ENCODE results near the gene HSPG2.

Gene HSPG2

GRCh38 chr1:21879928-21880618, 57.0 kb downstream of the HSPG2 start:
- no peak for DNase-seq (ENCODE audit: low spot score)

- no peak for DNase-seq (ENCODE audit: low spot score)
Observed at GRCh38 chr1:21878840-21879478, 58.2 kb downstream of the HSPG2 start.

- no peak for DNase-seq (ENCODE audit: low spot score)
Observed at GRCh38 chr1:21878009-21878773, 58.9 kb downstream of the HSPG2 start.

GRCh38 chr1:21876267-21876666, 60.8 kb downstream of the HSPG2 start:
- DNase-seq (ENCODE audit: low spot score): no peak

- no peak for DNase-seq (ENCODE audit: low spot score)
Observed at GRCh38 chr1:21875621-21876063, 61.5 kb downstream of the HSPG2 start.

GRCh38 chr1:21874778-21875547, 62.1 kb downstream of the HSPG2 start:
- no peak for DNase-seq (ENCODE audit: low spot score)

- no peak for DNase-seq (ENCODE audit: low spot score)
Observed at GRCh38 chr1:21874328-21874727, 62.8 kb downstream of the HSPG2 start.

GRCh38 chr1:21873761-21874160, 63.3 kb downstream of the HSPG2 start:
- DNase-seq (ENCODE audit: low spot score): no peak

GRCh38 chr1:21873174-21873573, 63.9 kb downstream of the HSPG2 start:
- no peak for DNase-seq (ENCODE audit: low spot score)

- DNase-seq (ENCODE audit: low spot score): no peak
Observed at GRCh38 chr1:21872445-21873079, 64.5 kb downstream of the HSPG2 start.

GRCh38 chr1:21871943-21872342, 65.2 kb downstream of the HSPG2 start:
- DNase-seq (ENCODE audit: low spot score): no peak

GRCh38 chr1:21870611-21871010, 66.5 kb downstream of the HSPG2 start:
- no peak for DNase-seq (ENCODE audit: low spot score)

- peak; percentile 68 for DNase-seq (ENCODE audit: low spot score)
Observed at GRCh38 chr1:21869620-21870121, 67.4 kb downstream of the HSPG2 start.

GRCh38 chr1:21868941-21869454, 68.1 kb downstream of the HSPG2 start:
- DNase-seq (ENCODE audit: low spot score): no peak

- DNase-seq (ENCODE audit: low spot score): no peak
Observed at GRCh38 chr1:21868482-21868881, 68.6 kb downstream of the HSPG2 start.

- no peak for DNase-seq (ENCODE audit: low spot score)
Observed at GRCh38 chr1:21867451-21867996, 69.6 kb downstream of the HSPG2 start.

- DNase-seq (ENCODE audit: low spot score): no peak
Observed at GRCh38 chr1:21866707-21867043, 70.4 kb downstream of the HSPG2 start.

- no peak for DNase-seq (ENCODE audit: low spot score)
Observed at GRCh38 chr1:21865943-21866706, 71.0 kb downstream of the HSPG2 start.

- DNase-seq (ENCODE audit: low spot score): no peak
Observed at GRCh38 chr1:21865609-21865942, 71.5 kb downstream of the HSPG2 start.

GRCh38 chr1:21864730-21865129, 72.4 kb downstream of the HSPG2 start:
- DNase-seq (ENCODE audit: low spot score): no peak

GRCh38 chr1:21863981-21864380, 73.1 kb downstream of the HSPG2 start:
- DNase-seq (ENCODE audit: low spot score): no peak

All from LoVo (cell line).